Dendritic cell treated with granulocyte-macrophage colony-stimulating factor and Interleukin-4, amounts not matched to agents 40 ng/mL and 50 ng/mL, for 4 days (primary cell): Measurements from ENCODE around the gene PTPN11.

Source experiments
- H3K27ac Mint-ChIP-seq: one replicate; pipeline ENCODE4 v1.8.0; 2022; ENCODE audit warnings: mild to moderate bottlenecking, mixed read lengths
- H3K27me3 Mint-ChIP-seq: one replicate; pipeline ENCODE4 v1.8.0; 2022; ENCODE audit warnings: mild to moderate bottlenecking, mixed read lengths
- H3K36me3 Mint-ChIP-seq: one replicate; pipeline ENCODE4 v1.8.0; 2022; ENCODE audit warnings: low read depth, mixed read lengths
- H3K4me1 Mint-ChIP-seq: one replicate; pipeline ENCODE4 v1.8.0; 2022; ENCODE audit warnings: low read depth, mixed read lengths
- H3K4me3 Mint-ChIP-seq: one replicate; pipeline ENCODE4 v1.8.0; 2022; ENCODE audit warnings: mild to moderate bottlenecking, moderate library complexity, mixed read lengths
- H3K9me3 Mint-ChIP-seq: one replicate; pipeline ENCODE4 v1.8.0; 2022; ENCODE audit warnings: mixed read lengths
- intact Hi-C: fragments of 100-400 bp; cut with micrococcal nuclease; formaldehyde crosslinking; loops from one replicate; pipeline ENCODE4 v1.15.0; 2022

Gene PTPN11

GRCh38 chr12:112524269-112524668 lies 105.5 kb downstream of the PTPN11 start:
- no peak overlapping the region for H3K27ac Mint-ChIP-seq
- intact Hi-C loops = no loop called here
- H3K4me1 Mint-ChIP-seq = no peaks in the 10 kb centered on the region
- H3K4me3 Mint-ChIP-seq = no peak overlapping the region
- H3K27me3 Mint-ChIP-seq = peaks cover 4% of the 10 kb centered on the region
- no peaks in the 10 kb centered on the region for H3K36me3 Mint-ChIP-seq
- H3K9me3 Mint-ChIP-seq = no peaks in the 10 kb centered on the region

- intact Hi-C loops = no loop called here
- Mint-ChIP-seq H3K9me3 (no peaks in the 10 kb centered on the region), H3K27ac (no peak overlapping the region), H3K4me1 (no peaks in the 10 kb centered on the region), H3K4me3 (no peak overlapping the region), H3K36me3 (no peaks in the 10 kb centered on the region), H3K27me3 (peaks cover 4% of the 10 kb centered on the region)
These were observed 106.1 kb downstream of the PTPN11 start for GRCh38 chr12:112524676-112525425.

GRCh38 chr12:112525426-112525809 lies 106.7 kb downstream of the PTPN11 start:
- H3K27ac Mint-ChIP-seq = no peak overlapping the region
- no peak overlapping the region for H3K4me3 Mint-ChIP-seq
- intact Hi-C loops = no loop called here
- no peaks in the 10 kb centered on the region for H3K9me3 Mint-ChIP-seq
- H3K36me3 Mint-ChIP-seq = no peaks in the 10 kb centered on the region
- H3K4me1 Mint-ChIP-seq = no peaks in the 10 kb centered on the region
- H3K27me3 Mint-ChIP-seq = peaks cover 4% of the 10 kb centered on the region

- Mint-ChIP-seq H3K4me1 (no peaks in the 10 kb centered on the region), H3K27me3 (peaks cover 3% of the 10 kb centered on the region), H3K27ac (no peak overlapping the region), H3K9me3 (no peaks in the 10 kb centered on the region), H3K36me3 (no peaks in the 10 kb centered on the region), H3K4me3 (no peak overlapping the region)
- intact Hi-C loops = no loop called here
These were observed 108.3 kb downstream of the PTPN11 start for GRCh38 chr12:112527082-112527481.

- no peaks in the 10 kb centered on the region for H3K9me3 Mint-ChIP-seq
- no peaks in the 10 kb centered on the region for H3K4me1 Mint-ChIP-seq
- H3K4me3 Mint-ChIP-seq = no peak overlapping the region
- no peaks in the 10 kb centered on the region for H3K27me3 Mint-ChIP-seq
- H3K27ac Mint-ChIP-seq = no peak overlapping the region
- intact Hi-C loops = no loop called here
- H3K36me3 Mint-ChIP-seq = no peaks in the 10 kb centered on the region
These were observed 108.8 kb downstream of the PTPN11 start for GRCh38 chr12:112527501-112527900.

GRCh38 chr12:112528521-112528920 lies 109.8 kb downstream of the PTPN11 start:
- no peaks in the 10 kb centered on the region for H3K9me3 Mint-ChIP-seq
- no peaks in the 10 kb centered on the region for H3K4me1 Mint-ChIP-seq
- no peak overlapping the region for H3K27ac Mint-ChIP-seq
- no peaks in the 10 kb centered on the region for H3K36me3 Mint-ChIP-seq
- no peak overlapping the region for H3K4me3 Mint-ChIP-seq
- intact Hi-C loops = no loop called here
- no peaks in the 10 kb centered on the region for H3K27me3 Mint-ChIP-seq

- Mint-ChIP-seq H3K36me3 (no peaks in the 10 kb centered on the region), H3K9me3 (no peaks in the 10 kb centered on the region), H3K4me3 (no peak overlapping the region), H3K27ac (no peak overlapping the region), H3K27me3 (no peaks in the 10 kb centered on the region), H3K4me1 (no peaks in the 10 kb centered on the region)
- intact Hi-C loops = no loop called here
These were observed 112.2 kb downstream of the PTPN11 start for GRCh38 chr12:112530941-112531340.

- Mint-ChIP-seq H3K36me3 (no peaks in the 10 kb centered on the region), H3K4me3 (no peak overlapping the region), H3K27ac (no peak overlapping the region), H3K27me3 (no peaks in the 10 kb centered on the region), H3K9me3 (no peaks in the 10 kb centered on the region), H3K4me1 (no peaks in the 10 kb centered on the region)
- intact Hi-C loops = no loop called here
These were observed 113.4 kb downstream of the PTPN11 start for GRCh38 chr12:112532106-112532505.

- H3K27me3 Mint-ChIP-seq = no peaks in the 10 kb centered on the region
- H3K4me1 Mint-ChIP-seq = peaks cover 6% of the 10 kb centered on the region
- intact Hi-C loops = no loop called here
- H3K36me3 Mint-ChIP-seq = no peaks in the 10 kb centered on the region
- H3K9me3 Mint-ChIP-seq = no peaks in the 10 kb centered on the region
- no peak overlapping the region for H3K4me3 Mint-ChIP-seq
- H3K27ac Mint-ChIP-seq = no peak overlapping the region
These were observed 114.8 kb downstream of the PTPN11 start for GRCh38 chr12:112533528-112533927.

GRCh38 chr12:112535017-112535416 lies 116.3 kb downstream of the PTPN11 start:
- intact Hi-C loops = no loop called here
- Mint-ChIP-seq H3K9me3 (no peaks in the 10 kb centered on the region), H3K4me1 (peaks cover 6% of the 10 kb centered on the region), H3K27me3 (no peaks in the 10 kb centered on the region), H3K4me3 (no peak overlapping the region), H3K36me3 (no peaks in the 10 kb centered on the region), H3K27ac (no peak overlapping the region)

GRCh38 chr12:112535637-112536366 lies 117.1 kb downstream of the PTPN11 start:
- Mint-ChIP-seq H3K4me1 (peaks cover 6% of the 10 kb centered on the region), H3K27ac (no peak overlapping the region), H3K4me3 (no peak overlapping the region), H3K27me3 (no peaks in the 10 kb centered on the region), H3K9me3 (no peaks in the 10 kb centered on the region), H3K36me3 (no peaks in the 10 kb centered on the region)
- intact Hi-C loops = no loop called here

GRCh38 chr12:112536367-112536730 lies 117.6 kb downstream of the PTPN11 start:
- no peak overlapping the region for H3K27ac Mint-ChIP-seq
- intact Hi-C loops = no loop called here
- peaks cover 6% of the 10 kb centered on the region for H3K4me1 Mint-ChIP-seq
- H3K9me3 Mint-ChIP-seq = no peaks in the 10 kb centered on the region
- no peak overlapping the region for H3K4me3 Mint-ChIP-seq
- no peaks in the 10 kb centered on the region for H3K27me3 Mint-ChIP-seq
- no peaks in the 10 kb centered on the region for H3K36me3 Mint-ChIP-seq

GRCh38 chr12:112537710-112538396 lies 119.1 kb downstream of the PTPN11 start:
- H3K36me3 Mint-ChIP-seq = no peaks in the 10 kb centered on the region
- H3K4me1 Mint-ChIP-seq = peaks cover 6% of the 10 kb centered on the region
- intact Hi-C loops = no loop called here
- H3K4me3 Mint-ChIP-seq = no peak overlapping the region
- H3K27ac Mint-ChIP-seq = no peak overlapping the region
- no peaks in the 10 kb centered on the region for H3K9me3 Mint-ChIP-seq
- peaks cover 1% of the 10 kb centered on the region for H3K27me3 Mint-ChIP-seq

GRCh38 chr12:112538740-112539139 lies 120.0 kb downstream of the PTPN11 start:
- H3K36me3 Mint-ChIP-seq = no peaks in the 10 kb centered on the region
- peaks cover 11% of the 10 kb centered on the region for H3K4me1 Mint-ChIP-seq
- no peak overlapping the region for H3K4me3 Mint-ChIP-seq
- intact Hi-C loops = no loop called here
- H3K27me3 Mint-ChIP-seq = peaks cover 2% of the 10 kb centered on the region
- H3K9me3 Mint-ChIP-seq = no peaks in the 10 kb centered on the region
- no peak overlapping the region for H3K27ac Mint-ChIP-seq
